Retinal pigment epithelial cell (primary cell): ENCODE results near the gene BPIFB4.

ENCODE experiments used
- DNase-seq: peaks from one replicate; pipeline ENCODE4 v3.0.0-alpha.2; 2010; ENCODE audit warnings: low read depth
- H3K4me3 ChIP-seq: 2 replicates; pipeline ENCODE4 v1.5.1; 2011; ENCODE audit warnings: mild to moderate bottlenecking, low read length, control low read depth, moderate library complexity
- TF ChIP-seq, protein P1 (sequence below): conservative IDR thresholded peaks from 2 replicates; pipeline ENCODE4 v1.5.1; 2011; ENCODE audit warnings: low read depth, low read length, control low read depth, inconsistent platforms

Gene BPIFB4

GRCh38 chr20:33046412-33046811 lies 33.0 kb upstream of the BPIFB4 start:
- TF ChIP-seq, protein P1, sequence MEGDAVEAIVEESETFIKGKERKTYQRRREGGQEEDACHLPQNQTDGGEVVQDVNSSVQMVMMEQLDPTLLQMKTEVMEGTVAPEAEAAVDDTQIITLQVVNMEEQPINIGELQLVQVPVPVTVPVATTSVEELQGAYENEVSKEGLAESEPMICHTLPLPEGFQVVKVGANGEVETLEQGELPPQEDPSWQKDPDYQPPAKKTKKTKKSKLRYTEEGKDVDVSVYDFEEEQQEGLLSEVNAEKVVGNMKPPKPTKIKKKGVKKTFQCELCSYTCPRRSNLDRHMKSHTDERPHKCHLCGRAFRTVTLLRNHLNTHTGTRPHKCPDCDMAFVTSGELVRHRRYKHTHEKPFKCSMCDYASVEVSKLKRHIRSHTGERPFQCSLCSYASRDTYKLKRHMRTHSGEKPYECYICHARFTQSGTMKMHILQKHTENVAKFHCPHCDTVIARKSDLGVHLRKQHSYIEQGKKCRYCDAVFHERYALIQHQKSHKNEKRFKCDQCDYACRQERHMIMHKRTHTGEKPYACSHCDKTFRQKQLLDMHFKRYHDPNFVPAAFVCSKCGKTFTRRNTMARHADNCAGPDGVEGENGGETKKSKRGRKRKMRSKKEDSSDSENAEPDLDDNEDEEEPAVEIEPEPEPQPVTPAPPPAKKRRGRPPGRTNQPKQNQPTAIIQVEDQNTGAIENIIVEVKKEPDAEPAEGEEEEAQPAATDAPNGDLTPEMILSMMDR = no peak
- no peak overlapping the region for H3K4me3 ChIP-seq
- DNase-seq = no peak

GRCh38 chr20:33051333-33051732 lies 28.1 kb upstream of the BPIFB4 start:
- H3K4me3 ChIP-seq = no peak overlapping the region
- DNase-seq = no peak
- TF ChIP-seq, protein P1 = no peak

DNA sequence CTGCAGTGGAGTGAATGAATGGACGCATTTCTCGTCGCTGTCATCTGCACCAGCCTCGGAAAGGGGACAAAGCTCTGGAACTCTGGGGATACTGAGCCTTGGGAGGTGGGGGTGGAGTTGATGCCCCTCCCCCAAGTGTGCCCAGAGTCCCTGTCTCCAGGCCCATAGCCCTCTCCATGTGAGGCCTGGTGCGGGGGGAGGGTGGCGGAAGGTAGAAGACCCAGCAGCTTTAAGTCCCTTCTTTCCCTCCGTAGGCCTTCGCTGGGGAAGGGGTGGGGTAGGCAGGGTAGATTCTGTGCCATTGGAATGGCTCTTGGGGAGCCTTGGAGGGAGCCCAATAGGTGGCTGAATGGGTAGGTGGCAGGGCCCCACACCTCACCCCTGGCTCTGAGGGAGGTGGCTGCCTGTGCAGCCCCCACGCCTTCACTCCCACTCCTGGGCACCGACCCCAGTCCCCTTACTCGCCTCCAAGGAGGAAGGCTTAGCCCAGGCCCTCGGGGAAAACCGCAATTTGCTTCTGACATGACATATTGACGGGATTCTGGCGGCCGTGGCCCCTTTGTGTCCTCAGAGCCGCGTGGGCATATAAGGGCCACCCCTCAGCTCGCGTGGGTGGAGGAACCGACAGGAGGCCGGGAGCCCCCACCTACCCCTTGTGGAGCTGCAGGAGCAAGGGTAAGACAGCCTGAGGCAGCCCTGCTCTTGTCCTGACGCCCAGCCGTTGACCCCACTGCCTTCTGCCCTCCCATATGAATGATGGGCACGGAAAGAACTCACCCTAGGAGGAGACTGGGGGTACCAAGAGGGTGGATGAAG lies 25.9 kb upstream of the BPIFB4 start, which contains the start of gene BPIFB3:
Gene BPIFB3, plus strand, starts transcription at position 613 of the 816 bp plus-strand sequence. CDS start 1,533 bp downstream, outside the sequence.
- TF ChIP-seq, protein P1 = no peak
- DNase-seq = no peak
- no peak within 1 kb of the TSS for H3K4me3 ChIP-seq

- TF ChIP-seq, protein P1 = no peak
- H3K4me3 ChIP-seq = no peak overlapping the region
- no peak for DNase-seq
Observed at GRCh38 chr20:33054381-33054780, 25.1 kb upstream of the BPIFB4 start.

- TF ChIP-seq, protein P1 = no peak
- no peak for DNase-seq
Observed at GRCh38 chr20:33054791-33055190, 24.7 kb upstream of the BPIFB4 start.

GRCh38 chr20:33059136-33059535 lies 20.3 kb upstream of the BPIFB4 start:
- no peak for DNase-seq
- TF ChIP-seq, protein P1 = no peak
- H3K4me3 ChIP-seq = no peak overlapping the region

More at GRCh38 chr20:33054791-33055190, 24.7 kb upstream of the BPIFB4 start:
- no peak overlapping the region for H3K4me3 ChIP-seq
